Stomach (tissue), 4 donors: Measurements from ENCODE around the gene TCF7.

Experiments used
- EP300 ChIP-seq: sonication (generic); formaldehyde crosslinking; IDR thresholded peaks from one replicate; pipeline ENCODE4 v1.6.1; 2017; ENCODE audit warnings: antibody characterized with exemption
- POLR2A ChIP-seq, 4 donors: fragments of 450-650 bp; IDR thresholded peaks; one replicate each; pipeline ENCODE4 v1.6.1; 2016; ENCODE audit warnings: antibody characterized with exemption in 4 of 4, control low read depth in 2 of 4, mild to moderate bottlenecking in 1 of 4, moderate library complexity in 1 of 4
- POLR2AphosphoS5 ChIP-seq, 3 donors: sonication (generic); formaldehyde crosslinking; IDR thresholded peaks; one replicate each; pipeline ENCODE4 v1.6.1; 2016; ENCODE audit warnings: antibody characterized with exemption in 3 of 3
- TF ChIP-seq, protein P1 (sequence below), 7 experiments: fragments of 450-650 bp in 4 of 7; fragments of 200-600 bp in 3 of 7; sonication (generic) in 3 of 7; IDR thresholded peaks; one replicate each; pipeline ENCODE4 v1.5.1; 2016 to 2019; ENCODE audit warnings: antibody characterized with exemption in 7 of 7, control low read depth in 2 of 7, mild to moderate bottlenecking in 1 of 7

- TF ChIP-seq, protein P1, sequence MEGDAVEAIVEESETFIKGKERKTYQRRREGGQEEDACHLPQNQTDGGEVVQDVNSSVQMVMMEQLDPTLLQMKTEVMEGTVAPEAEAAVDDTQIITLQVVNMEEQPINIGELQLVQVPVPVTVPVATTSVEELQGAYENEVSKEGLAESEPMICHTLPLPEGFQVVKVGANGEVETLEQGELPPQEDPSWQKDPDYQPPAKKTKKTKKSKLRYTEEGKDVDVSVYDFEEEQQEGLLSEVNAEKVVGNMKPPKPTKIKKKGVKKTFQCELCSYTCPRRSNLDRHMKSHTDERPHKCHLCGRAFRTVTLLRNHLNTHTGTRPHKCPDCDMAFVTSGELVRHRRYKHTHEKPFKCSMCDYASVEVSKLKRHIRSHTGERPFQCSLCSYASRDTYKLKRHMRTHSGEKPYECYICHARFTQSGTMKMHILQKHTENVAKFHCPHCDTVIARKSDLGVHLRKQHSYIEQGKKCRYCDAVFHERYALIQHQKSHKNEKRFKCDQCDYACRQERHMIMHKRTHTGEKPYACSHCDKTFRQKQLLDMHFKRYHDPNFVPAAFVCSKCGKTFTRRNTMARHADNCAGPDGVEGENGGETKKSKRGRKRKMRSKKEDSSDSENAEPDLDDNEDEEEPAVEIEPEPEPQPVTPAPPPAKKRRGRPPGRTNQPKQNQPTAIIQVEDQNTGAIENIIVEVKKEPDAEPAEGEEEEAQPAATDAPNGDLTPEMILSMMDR (IDR thresholded peaks at IDR 0.05) = no peak
- TF ChIP-seq POLR2A (IDR thresholded peaks at IDR 0.05) (no peak), POLR2AphosphoS5 (IDR thresholded peaks at IDR 0.05) (no peak), EP300 (no peak)
Measured at GRCh38 chr5:134127988-134128647, 13.6 kb downstream of the TCF7 start.
